ENCODE data around the gene IGSF21. TPM values are rescaled to one million over a fixed set of nuclear protein-coding genes. Genes with fewer than 3 reads are reported as not detected.

IGSF21 gene
- total and polyA plus RNA-seq, 2 of the 8 experiments (the other 6 are each of a cell fraction or from before 2014, with no cell fraction given): 22.5 to 28.5 TPM

DNA sequence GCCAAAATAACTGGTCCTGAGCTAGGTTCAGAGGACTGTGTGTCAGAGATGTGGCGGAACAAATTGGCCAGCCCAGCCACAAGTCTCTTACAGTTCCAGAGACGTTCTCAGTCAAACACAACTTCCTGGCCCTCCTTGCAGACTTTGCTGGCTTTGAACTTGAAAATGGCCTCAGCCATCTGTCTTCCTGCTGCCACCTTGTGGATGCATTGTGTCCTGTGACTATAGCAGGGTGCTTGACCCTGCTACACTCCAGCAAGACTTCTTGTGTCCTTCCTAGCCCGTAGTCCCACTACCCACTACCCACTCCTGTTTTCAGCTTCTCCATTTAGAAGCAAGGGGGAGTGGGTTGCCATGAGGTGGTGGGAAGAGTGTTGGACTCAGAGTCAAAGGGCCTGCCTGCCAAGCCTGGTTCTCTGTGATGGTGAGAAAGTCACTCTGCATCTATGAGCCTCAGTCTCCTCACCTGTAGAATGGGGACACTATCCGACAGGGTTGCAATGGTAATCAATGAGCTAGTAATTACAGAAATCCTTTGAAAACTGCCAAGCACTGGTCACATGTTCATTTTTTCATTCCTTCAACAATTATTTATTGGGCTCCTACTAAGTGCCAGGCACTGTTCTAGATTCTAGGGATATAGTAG, 109.9 kb downstream of the IGSF21 start (continued):
- no peak for TF ChIP-seq USF2 (IDR thresholded peaks at IDR 0.05; ENCODE audit: low read length)
- no peak for TF ChIP-seq SP1 (IDR thresholded peaks at IDR 0.05; ENCODE audit: low read depth, low read length)
- peak; percentile 96; the same call in 1 of the 2 replicates for TF ChIP-seq KDM1A (IDR thresholded peaks at IDR 0.05; ENCODE audit: borderline replicate concordance, low read length)
- no peak for TF ChIP-seq SP4 (IDR thresholded peaks at IDR 0.05; ENCODE audit: low read length)
- no peak for TF ChIP-seq ATF3 (IDR thresholded peaks at IDR 0.05; ENCODE audit: insufficient read depth, low read depth, low read length)
- no peak for TF ChIP-seq GABPA (IDR thresholded peaks at IDR 0.05; ENCODE audit: borderline replicate concordance, insufficient read depth, low read length)
- TF ChIP-seq CHD1 (IDR thresholded peaks at IDR 0.05; ENCODE audit: low read depth, low read length): no peak
- TF ChIP-seq CTCF (IDR thresholded peaks at IDR 0.05; ENCODE audit: control extremely low read depth in 1 of 3, insufficient read depth in 1 of 3, low read depth in 1 of 3, low read length in 3 of 3): peak; percentile 76 to 87 (median 76)
- TF ChIP-seq CTBP2 (IDR thresholded peaks at IDR 0.05; ENCODE audit: borderline replicate concordance, insufficient read depth, insufficient read length, low read length): no peak
- TF ChIP-seq RAD21 (IDR thresholded peaks at IDR 0.05 in 1 of 2, conservative IDR thresholded peaks at IDR 0.05 in 1 of 2; ENCODE audit: low read depth in 2 of 2, low read length in 2 of 2): peak; percentile 68 to 81
- no peak for TF ChIP-seq EP300 (IDR thresholded peaks at IDR 0.05; ENCODE audit: borderline replicate concordance in 1 of 2, low read depth in 2 of 2, low read length in 2 of 2)
